ENCODE results near the gene ACAT2. TPM values are rescaled to one million over a fixed set of nuclear protein-coding genes. Genes with fewer than 3 reads are reported as not detected.

The ACAT2 gene
- total RNA-seq, 2 experiments from 2014 or later: 70.8 to 74.1 TPM

DNA sequence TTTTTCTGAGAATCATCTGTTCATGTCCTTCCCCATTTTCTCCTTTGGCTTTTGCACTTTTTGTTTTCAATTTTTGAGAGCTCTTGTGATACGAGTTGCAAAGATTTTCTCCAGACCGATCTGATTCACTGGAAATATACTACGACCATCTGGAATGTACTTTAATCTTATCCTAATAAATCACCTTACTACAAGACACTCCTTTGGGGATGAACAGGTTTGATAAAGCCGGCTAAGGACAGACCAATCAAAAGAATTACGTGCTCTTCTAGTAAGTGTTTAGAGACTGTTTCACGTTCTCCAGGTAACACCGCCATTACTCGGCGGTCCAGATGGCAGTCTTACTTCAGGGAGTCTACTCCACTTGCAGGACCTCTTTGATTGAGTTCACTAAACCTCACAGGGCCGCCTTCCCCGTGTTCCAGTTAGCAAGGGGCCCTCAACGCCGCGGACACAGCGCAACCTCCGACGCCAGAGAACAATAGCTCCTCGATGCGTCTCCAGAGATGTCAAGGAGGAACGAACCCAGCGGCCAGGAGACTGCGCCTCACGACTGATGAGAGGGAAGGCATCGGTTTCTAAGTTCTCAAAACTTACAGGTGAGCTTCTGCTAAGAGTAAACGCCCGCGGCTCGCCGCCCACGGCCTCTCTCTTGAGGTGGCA is 35.5 kb upstream of the ACAT2 start:
- intact Hi-C loops (cut with micrococcal nuclease): loop anchor here (2.0 to 10.0 kb wide), 4 partner anchors 34 to 248 kb away; partner anchors contain the start of genes ACAT2, SOD2 and TCP1
- no peaks in the 10 kb centered on the region for H3K9me3 Mint-ChIP-seq
- H3K36me3 Mint-ChIP-seq (ENCODE audit: low read depth): peaks cover 48% of the 10 kb centered on the region
- peak overlapping the region; percentile 85 for H3K4me3 Mint-ChIP-seq
- POLR2A ChIA-PET: interaction anchor here (0.6 to 3.2 kb wide), 22 partner anchors 9 to 251 kb away, joined by 3 to 41 read pairs (median 6); partner anchors contain the start of genes ACAT2, MRPL18, SOD2 and TCP1
- peak overlapping the region; percentile 95 for H3K27ac Mint-ChIP-seq
- DNase-seq: no peak
- CTCF ChIA-PET: interaction anchor here (0.5 to 3.1 kb wide), 8 partner anchors 8 to 1226 kb away, joined by 3 to 23 read pairs (median 3); partner anchors contain the start of genes MRPL18 and TCP1
- peaks cover 39% of the 10 kb centered on the region for H3K4me1 Mint-ChIP-seq (ENCODE audit: low read depth)
- no peaks in the 10 kb centered on the region for H3K27me3 Mint-ChIP-seq
- TF ChIP-seq, protein P1, sequence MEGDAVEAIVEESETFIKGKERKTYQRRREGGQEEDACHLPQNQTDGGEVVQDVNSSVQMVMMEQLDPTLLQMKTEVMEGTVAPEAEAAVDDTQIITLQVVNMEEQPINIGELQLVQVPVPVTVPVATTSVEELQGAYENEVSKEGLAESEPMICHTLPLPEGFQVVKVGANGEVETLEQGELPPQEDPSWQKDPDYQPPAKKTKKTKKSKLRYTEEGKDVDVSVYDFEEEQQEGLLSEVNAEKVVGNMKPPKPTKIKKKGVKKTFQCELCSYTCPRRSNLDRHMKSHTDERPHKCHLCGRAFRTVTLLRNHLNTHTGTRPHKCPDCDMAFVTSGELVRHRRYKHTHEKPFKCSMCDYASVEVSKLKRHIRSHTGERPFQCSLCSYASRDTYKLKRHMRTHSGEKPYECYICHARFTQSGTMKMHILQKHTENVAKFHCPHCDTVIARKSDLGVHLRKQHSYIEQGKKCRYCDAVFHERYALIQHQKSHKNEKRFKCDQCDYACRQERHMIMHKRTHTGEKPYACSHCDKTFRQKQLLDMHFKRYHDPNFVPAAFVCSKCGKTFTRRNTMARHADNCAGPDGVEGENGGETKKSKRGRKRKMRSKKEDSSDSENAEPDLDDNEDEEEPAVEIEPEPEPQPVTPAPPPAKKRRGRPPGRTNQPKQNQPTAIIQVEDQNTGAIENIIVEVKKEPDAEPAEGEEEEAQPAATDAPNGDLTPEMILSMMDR (IDR thresholded peaks at IDR 0.05): no peak
- peak; percentile 13 for ATAC-seq

DNA sequence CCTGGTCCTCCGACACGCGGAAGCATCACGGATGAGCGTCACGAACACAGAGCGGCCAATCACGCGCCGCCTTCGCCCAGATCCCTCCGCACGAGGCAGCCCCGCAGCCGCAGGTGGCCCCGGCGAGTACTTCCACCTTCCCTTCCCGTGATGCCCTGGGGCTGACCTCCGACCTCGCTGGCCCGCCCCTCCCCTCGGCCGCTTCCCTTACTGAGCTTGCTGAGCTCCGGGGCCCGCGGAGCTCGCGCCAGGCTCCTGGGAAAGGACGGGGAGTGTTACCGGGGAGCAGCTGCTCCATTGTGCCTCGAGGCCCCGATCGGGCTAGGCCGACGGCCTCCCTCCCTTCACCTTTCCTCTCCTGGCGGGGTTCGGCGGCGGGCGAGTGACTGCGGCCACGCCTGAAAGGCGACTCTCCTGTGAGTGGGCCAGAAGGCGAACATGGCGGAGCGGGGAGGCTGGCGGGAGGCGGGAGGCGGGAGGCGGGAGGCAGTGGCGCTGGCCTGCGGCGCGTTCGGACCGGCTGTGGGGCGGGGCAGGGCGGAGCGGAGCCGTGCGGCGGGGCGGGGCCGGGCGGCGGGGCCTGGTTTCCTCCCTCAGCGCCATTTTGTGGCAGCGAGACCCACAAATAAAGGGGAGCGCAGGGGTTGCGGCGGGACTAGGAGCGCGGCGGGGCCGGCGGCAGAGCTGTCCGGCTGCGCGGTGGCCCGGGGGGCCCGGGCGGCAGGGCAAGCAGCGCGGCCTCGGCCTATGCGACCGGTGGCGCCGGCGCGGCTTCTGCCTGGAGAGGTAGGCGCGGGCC is 34.7 kb upstream of the ACAT2 start, which contains the start of gene WTAP:
WTAP (plus strand) TSS at position 589 of the 799 bp plus-strand sequence. CDS start 8,760 bp downstream, outside the sequence.
- Mint-ChIP-seq H3K36me3 (ENCODE audit: low read depth) (peaks cover 52% of the 10 kb centered on the region), H3K4me3 (peak within 1 kb of the TSS; percentile 85)

GRCh38 chr6:159727717-159728445 is 34.0 kb upstream of the ACAT2 start:
- ATAC-seq (peak; percentile 28), DNase-seq (peak; percentile 61)
- Mint-ChIP-seq H3K4me3 (peak overlapping the region; percentile 85), H3K27ac (peak overlapping the region; percentile 89), H3K4me1 (ENCODE audit: low read depth) (peaks cover 46% of the 10 kb centered on the region), H3K27me3 (no peaks in the 10 kb centered on the region), H3K9me3 (no peaks in the 10 kb centered on the region), H3K36me3 (ENCODE audit: low read depth) (peaks cover 47% of the 10 kb centered on the region)
- TF ChIP-seq, protein P1 (IDR thresholded peaks at IDR 0.05): no peak
- ChIA-PET CTCF (interaction anchor here (1.5 to 1.6 kb wide), 2 partner anchors 37 to 62 kb away, joined by 6 to 7 read pairs; partner anchors contain the start of genes MRPL18 and TCP1), POLR2A (interaction anchor here (1.0 to 3.3 kb wide), 13 partner anchors 10 to 254 kb away, joined by 3 to 41 read pairs (median 7); partner anchors contain the start of genes MRPL18, SOD2 and TCP1)
- intact Hi-C loops (cut with micrococcal nuclease): loop anchor here (2.0 to 10.0 kb wide), 4 partner anchors 34 to 247 kb away; partner anchors contain the start of genes ACAT2, SOD2 and TCP1

More for the DNA sequence above, 34.7 kb upstream of the ACAT2 start, which contains the start of gene WTAP:
- POLR2A ChIA-PET: interaction anchor here (0.7 to 3.2 kb wide), 21 partner anchors 8 to 255 kb away, joined by 3 to 41 read pairs (median 7); partner anchors contain the start of genes ACAT2, MRPL18, SOD2 and TCP1
- CTCF ChIA-PET: interaction anchor here (0.5 to 3.1 kb wide), 7 partner anchors 28 to 1227 kb away, joined by 3 to 23 read pairs (median 3); partner anchors contain the start of genes MRPL18 and TCP1
- DNase-seq: peak; percentile 97
- no peaks in the 10 kb centered on the region for H3K27me3 Mint-ChIP-seq
- TF ChIP-seq, protein P1 (IDR thresholded peaks at IDR 0.05): no peak
- ATAC-seq: peak; percentile 93
- no peaks in the 10 kb centered on the region for H3K9me3 Mint-ChIP-seq
- peaks cover 44% of the 10 kb centered on the region for H3K4me1 Mint-ChIP-seq (ENCODE audit: low read depth)
- intact Hi-C loops (cut with micrococcal nuclease): loop anchor here (2.0 to 10.0 kb wide), 4 partner anchors 34 to 248 kb away; partner anchors contain the start of genes ACAT2, SOD2 and TCP1
- peak within 1 kb of the TSS; percentile 95 for H3K27ac Mint-ChIP-seq

DNA sequence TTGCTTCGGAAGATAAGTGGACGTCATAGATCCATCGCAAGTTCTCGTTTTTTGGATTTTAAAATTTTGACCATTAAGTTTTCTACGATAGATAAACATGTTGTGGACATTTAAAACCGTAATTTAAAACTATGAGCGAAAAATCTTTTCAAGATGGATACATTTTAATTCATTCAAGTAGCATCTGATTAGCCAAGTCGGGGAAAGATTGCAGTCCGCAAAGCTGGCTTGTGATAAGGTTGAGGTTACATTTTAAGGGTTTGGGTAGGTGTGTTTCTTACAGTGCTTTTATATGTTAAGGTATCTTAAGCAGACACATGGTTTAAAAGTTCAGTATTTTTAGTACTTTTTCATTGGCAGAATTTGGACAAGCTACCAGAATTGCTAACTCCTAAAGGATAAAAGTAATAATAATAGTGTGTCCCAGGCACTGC is 33.3 kb upstream of the ACAT2 start:
- Mint-ChIP-seq H3K36me3 (ENCODE audit: low read depth) (peaks cover 41% of the 10 kb centered on the region), H3K27me3 (no peaks in the 10 kb centered on the region), H3K27ac (peak overlapping the region; percentile 89), H3K9me3 (no peaks in the 10 kb centered on the region), H3K4me1 (ENCODE audit: low read depth) (peaks cover 46% of the 10 kb centered on the region), H3K4me3 (peak overlapping the region; percentile 85)
- intact Hi-C loops (cut with micrococcal nuclease): loop anchor here (5.0 to 10.0 kb wide), 2 partner anchors 34 to 246 kb away; partner anchors contain the start of gene ACAT2
- POLR2A ChIA-PET: interaction anchor here (0.7 to 3.3 kb wide), 10 partner anchors 10 to 254 kb away, joined by 3 to 28 read pairs (median 4); partner anchors contain the start of genes MRPL18, SOD2 and TCP1
- TF ChIP-seq, protein P1 (IDR thresholded peaks at IDR 0.05): no peak
- DNase-seq: peak; percentile 28
- CTCF ChIA-PET: interaction anchor here (0.8 to 1.5 kb wide), 4 partner anchors 8 to 37 kb away, joined by 3 to 8 read pairs (median 5); no protein-coding TSS in a partner anchor
- no peak for ATAC-seq
